Measurements from ENCODE around the gene SEPTIN7.
A peak's percentile ranks its signal among the peaks of the same experiment; 100 is the strongest.
"Not testable (repeated sequence)": the region's sequence is repeated elsewhere in the genome, so short reads cannot be mapped to it uniquely, and the experiment has no call there.

Gene SEPTIN7

DNA sequence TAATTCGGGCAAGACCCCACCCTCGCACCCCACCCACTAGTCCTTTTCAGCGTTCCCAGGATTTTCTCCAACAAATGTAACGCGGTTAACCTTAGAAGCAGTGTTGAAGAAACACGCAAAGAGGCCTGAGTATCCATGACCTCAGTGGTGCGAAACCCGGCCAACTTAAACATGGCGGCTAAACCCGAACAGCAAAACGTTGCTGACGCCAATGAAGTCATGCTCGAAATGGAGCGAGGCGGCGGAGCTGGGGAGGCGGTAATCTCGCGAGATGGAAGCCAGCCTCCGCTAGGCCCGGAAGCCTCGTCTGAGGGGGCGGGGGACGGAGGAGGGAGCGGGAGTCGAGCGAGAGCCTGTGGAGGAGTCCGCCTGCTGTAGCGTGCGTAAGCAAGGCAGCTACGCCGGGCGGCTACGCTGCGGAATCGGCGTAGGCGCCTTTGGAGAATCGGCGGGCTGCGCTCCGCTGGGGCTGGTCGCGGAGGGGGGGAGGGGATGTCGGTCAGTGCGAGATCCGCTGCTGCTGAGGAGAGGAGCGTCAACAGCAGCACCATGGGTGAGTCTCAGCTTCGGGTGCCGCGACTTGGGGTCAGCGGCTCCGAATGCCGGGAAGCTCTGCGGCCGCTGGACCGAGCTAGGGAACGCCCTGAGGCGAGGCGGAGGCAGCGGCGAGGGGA, at the start of gene SEPTIN7:
Gene SEPTIN7 (plus strand): TSS at position 340 of the 674 bp plus-strand sequence. CDS start 153 bp downstream, at position 493.
- Mint-ChIP-seq H3K36me3 (ENCODE audit: low read depth) (peaks cover 20% of the 10 kb centered on the region), H3K4me3 (peak within 1 kb of the TSS; percentile 98), H3K27me3 (ENCODE audit: low read depth, poor library complexity) (no peaks in the 10 kb centered on the region), H3K9me3 (peaks cover 3% of the 10 kb centered on the region), H3K27ac (peak within 1 kb of the TSS; percentile 100), H3K4me1 (peaks cover 46% of the 10 kb centered on the region)
- TF ChIP-seq, protein P1, sequence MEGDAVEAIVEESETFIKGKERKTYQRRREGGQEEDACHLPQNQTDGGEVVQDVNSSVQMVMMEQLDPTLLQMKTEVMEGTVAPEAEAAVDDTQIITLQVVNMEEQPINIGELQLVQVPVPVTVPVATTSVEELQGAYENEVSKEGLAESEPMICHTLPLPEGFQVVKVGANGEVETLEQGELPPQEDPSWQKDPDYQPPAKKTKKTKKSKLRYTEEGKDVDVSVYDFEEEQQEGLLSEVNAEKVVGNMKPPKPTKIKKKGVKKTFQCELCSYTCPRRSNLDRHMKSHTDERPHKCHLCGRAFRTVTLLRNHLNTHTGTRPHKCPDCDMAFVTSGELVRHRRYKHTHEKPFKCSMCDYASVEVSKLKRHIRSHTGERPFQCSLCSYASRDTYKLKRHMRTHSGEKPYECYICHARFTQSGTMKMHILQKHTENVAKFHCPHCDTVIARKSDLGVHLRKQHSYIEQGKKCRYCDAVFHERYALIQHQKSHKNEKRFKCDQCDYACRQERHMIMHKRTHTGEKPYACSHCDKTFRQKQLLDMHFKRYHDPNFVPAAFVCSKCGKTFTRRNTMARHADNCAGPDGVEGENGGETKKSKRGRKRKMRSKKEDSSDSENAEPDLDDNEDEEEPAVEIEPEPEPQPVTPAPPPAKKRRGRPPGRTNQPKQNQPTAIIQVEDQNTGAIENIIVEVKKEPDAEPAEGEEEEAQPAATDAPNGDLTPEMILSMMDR (IDR thresholded peaks at IDR 0.05), result no peak
- DNase-seq, result peak; percentile 97

GRCh38 chr7:35752742-35753141, 48.1 kb upstream of the SEPTIN7 start:
- Mint-ChIP-seq H3K27me3 (ENCODE audit: low read depth, poor library complexity) (no peaks in the 10 kb centered on the region), H3K4me1 (peaks cover 1% of the 10 kb centered on the region), H3K36me3 (ENCODE audit: low read depth) (no peaks in the 10 kb centered on the region), H3K27ac (no peak overlapping the region), H3K9me3 (no peaks in the 10 kb centered on the region), H3K4me3 (no peak overlapping the region)
- TF ChIP-seq, protein P1 (IDR thresholded peaks at IDR 0.05), result no peak
- no peak for DNase-seq

DNA sequence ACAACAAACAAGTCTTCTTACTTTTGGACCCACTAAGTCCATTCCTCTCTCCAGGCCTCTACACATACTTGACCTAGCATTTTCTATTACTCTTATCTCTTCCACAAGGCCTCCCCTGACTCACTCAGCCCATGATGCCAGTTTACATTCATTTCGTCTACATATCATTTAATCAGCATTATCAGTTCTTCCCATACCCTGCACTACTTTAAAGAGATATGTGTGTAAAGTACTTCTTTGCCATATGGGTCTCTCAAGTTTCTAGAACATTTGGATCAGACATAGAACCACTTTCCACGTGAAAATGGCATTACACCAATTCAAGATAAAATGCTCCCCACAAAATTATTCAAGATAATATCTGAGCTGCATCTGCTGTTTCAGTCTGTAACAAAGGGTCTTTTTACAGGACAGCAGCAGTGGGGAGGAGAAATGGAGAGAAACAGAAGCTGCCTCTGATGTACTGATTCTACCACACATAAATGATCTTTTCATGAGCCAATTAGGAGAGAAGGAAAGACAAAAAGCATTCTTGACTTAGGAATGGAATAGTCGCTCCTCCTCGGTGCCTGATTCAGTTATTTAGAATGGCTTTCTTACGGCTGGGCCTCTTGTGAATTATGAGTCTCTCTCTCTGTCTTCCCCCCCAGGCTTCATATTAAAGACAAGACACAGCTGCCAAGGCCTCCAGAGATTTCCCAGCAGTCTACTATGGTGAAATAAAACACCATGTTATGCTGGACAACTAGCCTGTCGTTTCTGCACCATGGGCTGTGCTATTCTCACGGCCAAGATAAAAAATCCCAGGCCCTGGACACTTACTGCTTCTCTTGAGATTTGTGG, 46.9 kb upstream of the SEPTIN7 start:
- no peak overlapping the region for H3K4me3 Mint-ChIP-seq
- DNase-seq, result peak; percentile 7
- H3K27ac Mint-ChIP-seq, result no peak overlapping the region
- H3K27me3 Mint-ChIP-seq (ENCODE audit: low read depth, poor library complexity), result no peaks in the 10 kb centered on the region
- no peaks in the 10 kb centered on the region for H3K9me3 Mint-ChIP-seq
- peaks cover 9% of the 10 kb centered on the region for H3K4me1 Mint-ChIP-seq
- no peaks in the 10 kb centered on the region for H3K36me3 Mint-ChIP-seq (ENCODE audit: low read depth)
- TF ChIP-seq, protein P1 (IDR thresholded peaks at IDR 0.05), result no peak

DNA sequence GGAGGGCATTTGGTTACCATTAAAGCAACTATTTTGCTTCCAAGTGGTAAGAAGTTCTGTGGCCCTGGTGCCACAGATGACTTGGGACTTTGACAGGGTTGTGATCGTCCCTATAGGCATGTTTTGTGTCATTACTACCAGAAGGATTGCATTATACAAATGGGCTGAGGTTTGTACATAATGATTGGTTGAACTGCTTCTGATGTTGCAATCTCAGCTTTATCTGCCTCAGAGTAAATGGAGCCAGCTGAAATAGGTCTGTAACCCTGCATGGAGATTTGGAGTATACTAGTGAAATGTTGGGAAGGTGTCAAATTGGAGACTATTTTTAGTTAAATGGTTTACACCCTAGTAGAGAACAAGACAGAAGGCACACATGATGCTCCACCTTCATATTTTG, 46.1 kb upstream of the SEPTIN7 start:
- no peaks in the 10 kb centered on the region for H3K27me3 Mint-ChIP-seq (ENCODE audit: low read depth, poor library complexity)
- peaks cover 9% of the 10 kb centered on the region for H3K4me1 Mint-ChIP-seq
- DNase-seq, result no peak
- H3K9me3 Mint-ChIP-seq, result no peaks in the 10 kb centered on the region
- TF ChIP-seq, protein P1 (IDR thresholded peaks at IDR 0.05), result no peak
- H3K36me3 Mint-ChIP-seq (ENCODE audit: low read depth), result no peaks in the 10 kb centered on the region
- H3K27ac Mint-ChIP-seq, result no peak overlapping the region
- no peak overlapping the region for H3K4me3 Mint-ChIP-seq

DNA sequence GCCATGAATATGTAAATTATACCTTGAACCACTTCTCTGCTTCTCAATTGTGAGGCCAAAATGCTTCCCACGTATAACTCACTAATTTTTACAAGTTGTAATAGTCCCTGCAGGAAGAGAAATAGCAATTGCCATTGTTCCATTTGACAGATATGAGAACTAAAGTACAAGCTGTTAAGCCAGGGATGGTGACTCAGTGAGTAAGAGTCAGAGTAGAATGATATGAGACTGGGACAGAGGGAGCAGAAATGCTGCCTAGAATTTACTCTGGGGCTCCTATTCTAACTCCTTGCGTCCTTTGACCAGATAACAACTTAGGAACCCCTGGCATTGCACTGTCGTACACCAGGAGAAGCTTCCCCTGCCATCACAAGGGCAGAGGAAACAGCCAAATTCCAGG, 45.1 kb upstream of the SEPTIN7 start:
- H3K4me1 Mint-ChIP-seq, result peaks cover 9% of the 10 kb centered on the region
- no peaks in the 10 kb centered on the region for H3K36me3 Mint-ChIP-seq (ENCODE audit: low read depth)
- no peaks in the 10 kb centered on the region for H3K27me3 Mint-ChIP-seq (ENCODE audit: low read depth, poor library complexity)
- no peak overlapping the region for H3K27ac Mint-ChIP-seq
- DNase-seq, result no peak
- no peak overlapping the region for H3K4me3 Mint-ChIP-seq
- H3K9me3 Mint-ChIP-seq, result no peaks in the 10 kb centered on the region
- TF ChIP-seq, protein P1 (IDR thresholded peaks at IDR 0.05), result no peak

- H3K4me3 Mint-ChIP-seq; H3K36me3 Mint-ChIP-seq (ENCODE audit: low read depth); H3K9me3 Mint-ChIP-seq; DNase-seq; H3K4me1 Mint-ChIP-seq; H3K27me3 Mint-ChIP-seq (ENCODE audit: low read depth, poor library complexity): not testable (repeated sequence)
- peak overlapping the region; percentile 67 for H3K27ac Mint-ChIP-seq
These were observed 44.4 kb upstream of the SEPTIN7 start for GRCh38 chr7:35756453-35756852.

Measured in nephron progenitor cell (in vitro differentiated cells).